Mononuclear cell (primary cell): ENCODE results near the gene CTIF. TPM values are rescaled to one million over a fixed set of nuclear protein-coding genes. Genes with fewer than 3 reads are reported as not detected.
"Not testable (repeated sequence)": the region's sequence is repeated elsewhere in the genome, so short reads cannot be mapped to it uniquely, and the experiment has no call there.

Experiments
- H3K27me3 ChIP-seq: 2 replicates; pipeline ENCODE4 v1.6.0; 2011; ENCODE audit warnings: low read length, control low read depth; ENCODE audit not compliant: insufficient read depth
- H3K4me1 ChIP-seq: 2 replicates; pipeline ENCODE4 v1.5.1; 2011; ENCODE audit warnings: mild to moderate bottlenecking, low read length, control low read depth; ENCODE audit not compliant: insufficient read depth
- H3K4me3 ChIP-seq: 2 replicates; pipeline ENCODE4 v1.5.1; 2011; ENCODE audit warnings: mild to moderate bottlenecking, low read length, moderate library complexity
- H3K9me3 ChIP-seq: 2 replicates; pipeline ENCODE4 v1.5.1; 2011; ENCODE audit warnings: low read depth, mild to moderate bottlenecking, control low read depth, low read length
- total RNA-seq: library from RNA; depleted of rRNA; stranded (reverse); fragments of >200 nt; gene quantifications from one replicate; pipeline ENCODE4 v1.2.3, GENCODE V29; 2012

Gene CTIF
- total RNA-seq, 1 donor = 2.7 TPM

GRCh38 chr18:48711651-48712486, 173.0 kb downstream of the CTIF start:
- H3K9me3 ChIP-seq = no peaks in the 10 kb centered on the region
- H3K4me1 ChIP-seq = peaks cover 39% of the 10 kb centered on the region
- H3K4me3 ChIP-seq = no peak overlapping the region
- no peaks in the 10 kb centered on the region for H3K27me3 ChIP-seq

GRCh38 chr18:48713309-48713708, 174.5 kb downstream of the CTIF start:
- H3K4me3 ChIP-seq = no peak overlapping the region
- no peaks in the 10 kb centered on the region for H3K9me3 ChIP-seq
- H3K4me1 ChIP-seq = peaks cover 32% of the 10 kb centered on the region
- H3K27me3 ChIP-seq = no peaks in the 10 kb centered on the region

- Histone ChIP-seq H3K4me3 (no peak overlapping the region), H3K4me1 (peaks cover 32% of the 10 kb centered on the region), H3K9me3 (no peaks in the 10 kb centered on the region), H3K27me3 (no peaks in the 10 kb centered on the region)
Observed at GRCh38 chr18:48714873-48715272, 176.0 kb downstream of the CTIF start.

DNA sequence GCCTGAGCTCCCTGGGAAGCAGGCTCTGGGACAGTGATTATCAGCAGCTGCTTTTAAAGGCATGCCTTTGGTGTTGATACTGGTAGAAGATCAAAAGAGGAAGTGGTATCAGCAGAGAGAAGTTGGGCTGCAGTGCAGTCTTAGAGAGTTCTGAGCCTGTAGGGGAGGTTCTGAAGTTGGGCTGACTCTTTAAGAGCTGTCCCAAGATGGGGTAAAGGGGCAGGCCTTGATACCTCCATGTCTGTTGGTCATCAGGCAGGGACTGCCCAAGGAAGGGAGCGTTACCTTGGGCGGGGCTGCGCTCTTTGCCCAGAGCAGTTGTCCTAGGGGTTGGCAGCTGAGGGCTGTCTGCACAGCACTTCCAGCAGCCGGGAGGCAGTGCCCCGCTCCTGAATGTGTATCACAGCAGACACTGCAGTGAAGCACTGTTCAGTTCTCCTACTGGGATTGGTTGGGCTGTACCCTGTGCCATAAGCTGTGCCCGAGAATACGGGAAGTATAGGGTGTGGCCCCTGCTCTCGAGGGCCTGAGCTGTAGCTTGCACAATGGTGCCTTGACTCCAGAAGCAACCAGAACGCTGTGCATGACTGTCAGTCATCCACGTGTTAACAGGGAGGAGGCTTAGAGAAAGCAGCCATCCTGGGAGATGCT, 177.0 kb downstream of the CTIF start:
- H3K4me1 ChIP-seq = peaks cover 32% of the 10 kb centered on the region
- H3K9me3 ChIP-seq = no peaks in the 10 kb centered on the region
- no peaks in the 10 kb centered on the region for H3K27me3 ChIP-seq
- no peak overlapping the region for H3K4me3 ChIP-seq

GRCh38 chr18:48717227-48717626, 178.4 kb downstream of the CTIF start:
- not testable (repeated sequence) for H3K27me3 ChIP-seq, H3K9me3 ChIP-seq, H3K4me3 ChIP-seq
- H3K4me1 ChIP-seq = peaks cover 32% of the 10 kb centered on the region

- Histone ChIP-seq H3K4me1 (peaks cover 32% of the 10 kb centered on the region), H3K27me3 (no peaks in the 10 kb centered on the region), H3K4me3 (no peak overlapping the region), H3K9me3 (no peaks in the 10 kb centered on the region)
Observed at GRCh38 chr18:48718251-48718959, 179.6 kb downstream of the CTIF start.

DNA sequence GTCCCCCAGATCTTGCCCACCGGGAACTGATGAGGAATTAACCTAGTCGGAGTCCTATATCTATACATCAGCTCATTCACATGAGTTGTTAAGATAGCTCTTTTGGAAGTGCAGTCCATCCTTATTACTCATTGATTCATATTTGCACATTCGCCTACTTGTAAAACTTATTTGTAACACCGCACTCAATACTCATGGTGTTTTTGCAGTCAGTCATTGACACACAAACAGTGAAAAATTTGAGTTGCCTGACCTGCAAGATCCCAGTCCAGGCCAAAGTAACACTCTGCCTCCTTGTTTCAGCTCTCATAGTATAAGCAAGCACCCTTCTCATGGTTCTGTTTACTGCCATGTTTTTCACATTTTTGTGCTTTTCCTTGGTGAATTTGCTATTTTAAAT, 180.6 kb downstream of the CTIF start:
- no peaks in the 10 kb centered on the region for H3K27me3 ChIP-seq
- H3K4me1 ChIP-seq = peaks cover 26% of the 10 kb centered on the region
- H3K4me3 ChIP-seq = no peak overlapping the region
- H3K9me3 ChIP-seq = no peaks in the 10 kb centered on the region

- no peaks in the 10 kb centered on the region for H3K9me3 ChIP-seq
Observed at GRCh38 chr18:48719974-48720654, 181.3 kb downstream of the CTIF start.

GRCh38 chr18:48720655-48721025, 181.8 kb downstream of the CTIF start:
- no peak overlapping the region for H3K4me3 ChIP-seq
- no peaks in the 10 kb centered on the region for H3K9me3 ChIP-seq
- peaks cover 14% of the 10 kb centered on the region for H3K4me1 ChIP-seq
- no peaks in the 10 kb centered on the region for H3K27me3 ChIP-seq

More at GRCh38 chr18:48719974-48720654, 181.3 kb downstream of the CTIF start:
- H3K4me3 ChIP-seq = no peak overlapping the region
- no peaks in the 10 kb centered on the region for H3K27me3 ChIP-seq
- peaks cover 19% of the 10 kb centered on the region for H3K4me1 ChIP-seq

DNA sequence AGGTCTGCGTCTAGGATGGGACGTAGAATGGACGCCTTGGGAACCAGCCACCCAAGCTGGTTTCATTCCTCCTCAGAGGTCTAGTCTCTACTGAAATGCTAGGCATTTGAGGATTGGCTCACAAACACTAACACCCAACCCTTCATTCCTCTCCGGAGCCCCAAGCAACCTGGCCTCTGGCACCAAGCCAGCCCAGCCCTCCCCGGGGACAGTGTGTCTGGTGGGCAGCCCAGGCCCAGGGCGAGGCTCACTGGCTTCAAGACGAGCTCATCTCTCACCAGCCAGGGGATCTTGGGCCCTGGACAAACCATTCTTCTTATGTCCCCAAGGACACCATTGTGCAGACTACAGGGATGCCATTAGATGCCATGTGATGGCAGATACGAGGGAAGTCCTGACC, 182.5 kb downstream of the CTIF start:
- no peaks in the 10 kb centered on the region for H3K9me3 ChIP-seq
- H3K4me1 ChIP-seq = peaks cover 7% of the 10 kb centered on the region
- H3K27me3 ChIP-seq = no peaks in the 10 kb centered on the region
- H3K4me3 ChIP-seq = no peak overlapping the region

GRCh38 chr18:48723016-48723415, 184.2 kb downstream of the CTIF start:
- H3K27me3 ChIP-seq = no peaks in the 10 kb centered on the region

GRCh38 chr18:48723837-48724236, 185.0 kb downstream of the CTIF start:
- Histone ChIP-seq H3K4me1 (peaks cover 10% of the 10 kb centered on the region), H3K9me3 (no peaks in the 10 kb centered on the region), H3K27me3 (no peaks in the 10 kb centered on the region), H3K4me3 (no peak overlapping the region)

More at GRCh38 chr18:48723016-48723415, 184.2 kb downstream of the CTIF start:
- Histone ChIP-seq H3K9me3 (no peaks in the 10 kb centered on the region), H3K4me3 (no peak overlapping the region), H3K4me1 (peaks cover 10% of the 10 kb centered on the region)

GRCh38 chr18:48724442-48724841, 185.6 kb downstream of the CTIF start:
- Histone ChIP-seq H3K9me3 (no peaks in the 10 kb centered on the region), H3K4me3 (no peak overlapping the region)

DNA sequence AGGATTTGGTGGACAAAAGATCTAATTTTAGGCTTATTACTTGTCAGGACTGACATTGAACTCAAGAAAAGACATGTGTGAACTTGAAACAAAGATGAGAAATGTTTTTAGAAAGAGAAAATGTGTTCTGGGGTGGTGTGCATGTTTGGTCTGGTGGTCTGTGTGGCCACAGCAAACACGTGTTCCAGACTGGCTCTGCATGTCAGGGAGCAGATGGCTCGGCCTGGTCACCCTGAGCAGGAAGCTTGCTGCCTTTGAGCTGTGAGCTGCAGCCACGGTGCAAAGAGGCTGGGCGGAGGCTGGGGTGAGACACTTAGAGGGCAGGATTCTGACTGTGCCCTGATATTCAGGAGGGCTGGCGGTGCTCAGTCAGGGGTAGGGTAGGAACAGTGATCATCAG, 186.1 kb downstream of the CTIF start:
- Histone ChIP-seq H3K27me3 (no peaks in the 10 kb centered on the region), H3K4me3 (no peak overlapping the region), H3K4me1 (peaks cover 10% of the 10 kb centered on the region), H3K9me3 (no peaks in the 10 kb centered on the region)

More at GRCh38 chr18:48724442-48724841, 185.6 kb downstream of the CTIF start:
- Histone ChIP-seq H3K4me1 (peaks cover 10% of the 10 kb centered on the region), H3K27me3 (no peaks in the 10 kb centered on the region)

DNA sequence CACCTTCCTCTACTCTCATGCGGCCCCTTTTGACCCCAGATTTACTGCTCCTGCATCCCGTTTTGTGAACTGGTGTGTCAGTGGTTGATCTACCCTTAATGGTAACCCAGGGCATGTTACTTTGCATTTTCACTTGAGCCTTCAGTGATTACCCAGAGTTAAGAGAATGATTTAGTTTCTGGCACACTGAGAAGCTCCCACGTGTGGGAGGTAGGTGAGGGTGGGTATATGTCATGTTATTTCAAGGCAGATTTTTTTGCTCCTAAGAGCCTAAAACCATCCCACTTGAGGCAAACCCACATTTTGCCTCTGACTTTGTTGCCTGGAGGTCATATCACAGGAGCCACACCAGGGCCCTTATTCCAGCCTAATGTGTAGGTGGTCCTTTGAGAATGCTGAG, 186.7 kb downstream of the CTIF start:
- Histone ChIP-seq H3K4me1 (peaks cover 10% of the 10 kb centered on the region), H3K4me3 (no peak overlapping the region), H3K9me3 (no peaks in the 10 kb centered on the region), H3K27me3 (no peaks in the 10 kb centered on the region)
